ENCODE data around the gene SNRPB.

DNA sequence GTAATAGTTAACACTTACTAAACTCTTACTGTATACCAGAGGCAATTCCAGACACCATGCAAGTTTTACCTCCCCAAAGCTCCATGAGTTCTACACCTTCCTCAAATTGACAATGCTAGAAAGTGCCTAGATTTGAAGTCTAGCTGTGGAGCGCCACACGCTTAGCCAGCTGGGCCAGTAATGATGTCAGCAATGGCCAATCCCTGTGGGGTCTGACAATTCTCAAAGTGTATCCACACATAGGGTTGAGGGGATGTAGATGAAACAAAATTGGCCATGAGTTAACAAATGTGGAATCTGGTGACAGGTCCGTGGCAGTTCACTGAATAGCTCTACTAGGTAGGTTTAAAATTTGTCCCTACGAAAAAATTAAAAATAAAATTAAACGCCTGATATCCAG lies 36.9 kb upstream of the SNRPB start:
- TF ChIP-seq, protein P1, sequence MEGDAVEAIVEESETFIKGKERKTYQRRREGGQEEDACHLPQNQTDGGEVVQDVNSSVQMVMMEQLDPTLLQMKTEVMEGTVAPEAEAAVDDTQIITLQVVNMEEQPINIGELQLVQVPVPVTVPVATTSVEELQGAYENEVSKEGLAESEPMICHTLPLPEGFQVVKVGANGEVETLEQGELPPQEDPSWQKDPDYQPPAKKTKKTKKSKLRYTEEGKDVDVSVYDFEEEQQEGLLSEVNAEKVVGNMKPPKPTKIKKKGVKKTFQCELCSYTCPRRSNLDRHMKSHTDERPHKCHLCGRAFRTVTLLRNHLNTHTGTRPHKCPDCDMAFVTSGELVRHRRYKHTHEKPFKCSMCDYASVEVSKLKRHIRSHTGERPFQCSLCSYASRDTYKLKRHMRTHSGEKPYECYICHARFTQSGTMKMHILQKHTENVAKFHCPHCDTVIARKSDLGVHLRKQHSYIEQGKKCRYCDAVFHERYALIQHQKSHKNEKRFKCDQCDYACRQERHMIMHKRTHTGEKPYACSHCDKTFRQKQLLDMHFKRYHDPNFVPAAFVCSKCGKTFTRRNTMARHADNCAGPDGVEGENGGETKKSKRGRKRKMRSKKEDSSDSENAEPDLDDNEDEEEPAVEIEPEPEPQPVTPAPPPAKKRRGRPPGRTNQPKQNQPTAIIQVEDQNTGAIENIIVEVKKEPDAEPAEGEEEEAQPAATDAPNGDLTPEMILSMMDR (CRISPR knock-in tag; IDR thresholded peaks at IDR 0.05): no peak
- TF ChIP-seq, protein P2, sequence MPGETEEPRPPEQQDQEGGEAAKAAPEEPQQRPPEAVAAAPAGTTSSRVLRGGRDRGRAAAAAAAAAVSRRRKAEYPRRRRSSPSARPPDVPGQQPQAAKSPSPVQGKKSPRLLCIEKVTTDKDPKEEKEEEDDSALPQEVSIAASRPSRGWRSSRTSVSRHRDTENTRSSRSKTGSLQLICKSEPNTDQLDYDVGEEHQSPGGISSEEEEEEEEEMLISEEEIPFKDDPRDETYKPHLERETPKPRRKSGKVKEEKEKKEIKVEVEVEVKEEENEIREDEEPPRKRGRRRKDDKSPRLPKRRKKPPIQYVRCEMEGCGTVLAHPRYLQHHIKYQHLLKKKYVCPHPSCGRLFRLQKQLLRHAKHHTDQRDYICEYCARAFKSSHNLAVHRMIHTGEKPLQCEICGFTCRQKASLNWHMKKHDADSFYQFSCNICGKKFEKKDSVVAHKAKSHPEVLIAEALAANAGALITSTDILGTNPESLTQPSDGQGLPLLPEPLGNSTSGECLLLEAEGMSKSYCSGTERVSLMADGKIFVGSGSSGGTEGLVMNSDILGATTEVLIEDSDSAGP (CRISPR knock-in tag; IDR thresholded peaks at IDR 0.05; ENCODE audit: borderline replicate concordance): no peak
- TF ChIP-seq ZNF256 (CRISPR knock-in tag; conservative IDR thresholded peaks at IDR 0.05) (no peak), SMARCC2 (IDR thresholded peaks at IDR 0.05) (no peak), ZNF558 (CRISPR knock-in tag; IDR thresholded peaks at IDR 0.05; ENCODE audit: borderline replicate concordance) (no peak), POLR2A (IDR thresholded peaks at IDR 0.05; ENCODE audit: insufficient read depth in 1 of 2, low read depth in 2 of 2, low read length in 2 of 2) (no peak), NFIB (CRISPR knock-in tag; IDR thresholded peaks at IDR 0.05; ENCODE audit: borderline replicate concordance) (no peak), STAT5B (CRISPR knock-in tag; IDR thresholded peaks at IDR 0.05) (no peak), KLF9 (CRISPR knock-in tag; IDR thresholded peaks at IDR 0.05; ENCODE audit: low read depth) (no peak), ZNF891 (CRISPR knock-in tag; IDR thresholded peaks at IDR 0.05) (no peak), CCAR2 (optimal IDR thresholded peaks at IDR 0.05; ENCODE audit: low read depth, low read length) (no peak)
- TF ChIP-seq, protein P3, sequence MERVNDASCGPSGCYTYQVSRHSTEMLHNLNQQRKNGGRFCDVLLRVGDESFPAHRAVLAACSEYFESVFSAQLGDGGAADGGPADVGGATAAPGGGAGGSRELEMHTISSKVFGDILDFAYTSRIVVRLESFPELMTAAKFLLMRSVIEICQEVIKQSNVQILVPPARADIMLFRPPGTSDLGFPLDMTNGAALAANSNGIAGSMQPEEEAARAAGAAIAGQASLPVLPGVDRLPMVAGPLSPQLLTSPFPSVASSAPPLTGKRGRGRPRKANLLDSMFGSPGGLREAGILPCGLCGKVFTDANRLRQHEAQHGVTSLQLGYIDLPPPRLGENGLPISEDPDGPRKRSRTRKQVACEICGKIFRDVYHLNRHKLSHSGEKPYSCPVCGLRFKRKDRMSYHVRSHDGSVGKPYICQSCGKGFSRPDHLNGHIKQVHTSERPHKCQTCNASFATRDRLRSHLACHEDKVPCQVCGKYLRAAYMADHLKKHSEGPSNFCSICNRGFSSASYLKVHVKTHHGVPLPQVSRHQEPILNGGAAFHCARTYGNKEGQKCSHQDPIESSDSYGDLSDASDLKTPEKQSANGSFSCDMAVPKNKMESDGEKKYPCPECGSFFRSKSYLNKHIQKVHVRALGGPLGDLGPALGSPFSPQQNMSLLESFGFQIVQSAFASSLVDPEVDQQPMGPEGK (CRISPR knock-in tag; IDR thresholded peaks at IDR 0.05): no peak
- TF ChIP-seq, protein P4, sequence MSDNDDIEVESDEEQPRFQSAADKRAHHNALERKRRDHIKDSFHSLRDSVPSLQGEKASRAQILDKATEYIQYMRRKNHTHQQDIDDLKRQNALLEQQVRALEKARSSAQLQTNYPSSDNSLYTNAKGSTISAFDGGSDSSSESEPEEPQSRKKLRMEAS (IDR thresholded peaks at IDR 0.05): no peak
